Kidney glomerular epithelial cell (primary cell): Measurements from ENCODE around the gene MPZL1.
"Not testable (repeated sequence)": the region's sequence is repeated elsewhere in the genome, so short reads cannot be mapped to it uniquely, and the experiment has no call there.

Experiments used
- DNase-seq: peaks from one replicate; lab custom pipeline; 2025; lab: John Stamatoyannopoulos, UW

Gene MPZL1

DNA sequence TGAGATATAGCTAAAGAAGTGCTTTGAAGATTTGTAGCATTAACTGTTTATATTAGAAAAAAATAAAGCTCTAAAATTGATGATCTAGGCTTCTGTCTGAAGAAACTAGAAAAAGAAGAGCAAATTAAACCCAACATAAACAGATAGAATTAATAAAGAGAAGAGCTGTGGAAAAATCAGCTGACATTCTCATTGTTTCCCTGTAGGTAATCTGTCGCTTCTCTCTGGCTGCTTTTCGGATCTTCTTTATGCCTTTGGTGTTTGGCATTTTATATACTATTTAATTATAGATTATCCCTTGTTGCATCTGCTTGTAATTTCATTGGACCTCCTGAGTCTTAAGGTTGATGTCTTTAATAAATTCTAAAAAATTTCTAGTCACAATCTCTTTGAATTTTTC, 59.8 kb downstream of the MPZL1 start:
- DNase-seq: no peak

- no peak for DNase-seq
Observed at GRCh38 chr1:167782946-167783345, 61.2 kb downstream of the MPZL1 start.

GRCh38 chr1:167784876-167785550, 63.2 kb downstream of the MPZL1 start:
- DNase-seq: no peak

- no peak for DNase-seq
Observed at GRCh38 chr1:167786502-167786901, 64.7 kb downstream of the MPZL1 start.

- DNase-seq: no peak
Observed at GRCh38 chr1:167789501-167789900, 67.7 kb downstream of the MPZL1 start.

DNA sequence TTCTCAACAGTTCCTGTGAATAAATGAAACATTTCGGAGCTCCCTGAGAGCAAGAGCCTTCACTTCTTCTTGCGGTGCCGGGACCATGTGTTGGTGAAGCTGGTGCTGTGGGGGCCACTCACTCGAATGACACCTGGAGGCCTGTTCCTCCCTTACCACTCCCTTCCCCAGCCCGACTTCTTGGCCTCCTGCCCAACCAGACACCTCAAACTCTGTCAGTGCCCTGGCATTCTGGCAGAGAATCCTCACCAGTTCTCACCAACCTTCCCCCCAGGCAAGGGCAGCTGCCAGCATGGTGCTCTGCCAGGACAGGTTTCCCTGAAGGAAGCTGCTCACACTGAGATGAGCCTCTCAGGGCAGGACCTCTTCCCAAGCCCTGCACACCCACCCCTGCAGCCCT, 68.3 kb downstream of the MPZL1 start:
- no peak for DNase-seq

- peak; percentile 81 for DNase-seq
Observed at GRCh38 chr1:167791281-167792187, 69.8 kb downstream of the MPZL1 start.

DNA sequence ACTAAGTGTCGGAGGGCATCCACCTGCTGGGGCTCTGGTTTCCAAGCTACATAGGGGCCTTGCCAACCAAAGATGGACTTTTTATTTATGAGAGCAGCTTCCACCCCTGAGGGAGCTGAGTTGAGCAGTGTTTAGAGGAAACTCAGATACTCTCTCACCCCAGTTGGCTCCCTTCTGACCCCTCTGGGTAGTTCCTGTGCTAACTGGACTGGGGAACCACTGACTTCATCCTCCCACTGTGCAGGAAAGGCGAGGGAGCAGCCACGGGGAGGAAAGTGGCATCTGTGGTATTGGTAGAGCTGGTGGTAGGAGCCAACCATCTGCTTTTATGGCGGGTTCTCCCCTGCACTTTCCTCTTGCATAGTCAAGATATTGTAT, 70.4 kb downstream of the MPZL1 start:
- DNase-seq: no peak

GRCh38 chr1:167794043-167794442, 72.3 kb downstream of the MPZL1 start:
- DNase-seq: no peak

DNA sequence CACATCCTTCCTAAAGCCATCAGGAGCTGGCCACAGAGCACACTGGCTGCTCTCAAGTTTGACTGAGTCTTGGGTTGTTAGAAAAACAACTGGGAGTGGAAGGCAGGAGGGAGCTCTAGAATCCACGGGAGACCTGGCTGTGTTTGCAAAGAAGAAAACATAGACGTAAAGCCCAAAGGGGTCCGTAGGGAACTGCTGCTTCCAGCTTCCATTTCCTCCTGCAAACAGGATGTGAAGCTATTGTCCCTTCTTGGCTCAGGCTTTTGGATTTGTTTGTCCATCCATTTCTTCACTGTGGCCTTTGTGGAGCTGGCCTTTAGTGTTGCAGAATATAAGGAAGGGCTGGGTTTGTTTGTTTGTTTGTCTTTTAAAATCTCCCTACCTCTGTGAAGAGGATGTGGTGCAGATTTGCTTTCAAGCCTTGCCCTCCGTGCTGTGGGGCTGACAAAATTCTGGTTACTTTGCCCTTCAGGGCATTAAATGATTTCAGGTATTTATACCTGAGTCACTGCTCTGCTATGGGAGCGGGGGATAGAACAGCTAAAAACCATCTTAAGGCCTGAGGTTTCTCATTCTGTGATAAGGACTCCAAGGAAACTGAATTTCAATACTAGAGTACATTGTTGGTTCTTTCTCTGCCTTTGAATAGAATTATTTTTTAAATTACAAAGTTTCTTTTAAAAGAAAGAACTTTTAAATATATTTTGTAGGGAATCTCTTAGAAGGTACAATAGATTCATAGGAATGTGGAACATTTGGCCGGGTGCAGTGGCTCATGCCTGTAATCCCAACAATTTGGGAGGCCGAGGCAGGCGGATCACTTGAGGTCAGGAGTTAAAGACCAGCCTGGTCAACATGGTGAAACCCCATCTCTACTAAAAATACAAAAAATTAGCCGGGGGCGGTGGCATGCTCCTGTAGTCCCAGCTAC, 74.3 kb downstream of the MPZL1 start:
- DNase-seq: peak; percentile 35

DNA sequence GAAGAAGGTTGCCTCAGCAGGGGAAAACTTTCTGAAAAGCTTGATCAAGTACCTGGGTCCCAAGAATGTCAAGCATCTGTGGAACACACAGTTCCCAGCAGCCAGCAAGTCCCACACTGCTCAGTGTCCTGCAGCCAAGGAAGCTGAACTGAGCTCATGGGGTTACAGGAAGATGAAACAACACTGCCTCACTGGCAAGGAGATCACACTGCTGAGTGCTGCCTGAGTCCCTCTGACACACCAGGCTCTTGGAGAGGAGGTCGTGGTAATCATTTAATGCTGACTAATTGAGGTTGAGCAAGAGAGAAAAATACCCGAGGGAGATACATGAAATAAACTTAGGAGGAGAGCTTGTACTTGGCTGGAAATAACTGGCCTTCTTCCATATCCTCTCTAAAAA, 75.2 kb downstream of the MPZL1 start:
- peak; percentile 97 for DNase-seq

- DNase-seq: no peak
Observed at GRCh38 chr1:167798952-167799351, 77.2 kb downstream of the MPZL1 start.

GRCh38 chr1:167799747-167800146, 78.0 kb downstream of the MPZL1 start:
- DNase-seq: no peak

DNA sequence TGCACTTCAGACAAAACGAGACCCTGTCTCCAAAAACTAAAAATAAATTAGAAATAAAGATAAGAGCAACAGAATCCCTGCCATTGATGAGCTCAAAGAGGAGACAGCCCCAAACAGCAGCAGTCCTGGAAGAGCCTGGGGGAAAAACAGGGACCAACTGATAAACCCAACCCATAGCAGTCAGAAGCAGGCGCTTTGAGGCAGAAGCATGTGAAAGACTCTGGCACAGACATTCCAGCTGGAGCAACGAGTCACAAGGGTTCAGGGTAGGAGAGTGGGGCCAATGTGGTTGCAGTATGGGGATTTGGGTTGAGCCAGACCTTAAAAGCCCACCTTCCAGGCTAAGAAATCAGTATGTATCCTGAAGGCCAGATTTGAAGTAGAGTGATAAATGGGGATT, 78.5 kb downstream of the MPZL1 start:
- no peak for DNase-seq

- DNase-seq: no peak
Observed at GRCh38 chr1:167802235-167802634, 80.5 kb downstream of the MPZL1 start.

- DNase-seq: peak; percentile 88
Observed at GRCh38 chr1:167803358-167804207, 81.8 kb downstream of the MPZL1 start.

GRCh38 chr1:167805041-167805556, 83.3 kb downstream of the MPZL1 start:
- DNase-seq: no peak

- not testable (repeated sequence) for DNase-seq
Observed at GRCh38 chr1:167806235-167806634, 84.5 kb downstream of the MPZL1 start.

GRCh38 chr1:167806676-167807075, 84.9 kb downstream of the MPZL1 start:
- not testable (repeated sequence) for DNase-seq

DNA sequence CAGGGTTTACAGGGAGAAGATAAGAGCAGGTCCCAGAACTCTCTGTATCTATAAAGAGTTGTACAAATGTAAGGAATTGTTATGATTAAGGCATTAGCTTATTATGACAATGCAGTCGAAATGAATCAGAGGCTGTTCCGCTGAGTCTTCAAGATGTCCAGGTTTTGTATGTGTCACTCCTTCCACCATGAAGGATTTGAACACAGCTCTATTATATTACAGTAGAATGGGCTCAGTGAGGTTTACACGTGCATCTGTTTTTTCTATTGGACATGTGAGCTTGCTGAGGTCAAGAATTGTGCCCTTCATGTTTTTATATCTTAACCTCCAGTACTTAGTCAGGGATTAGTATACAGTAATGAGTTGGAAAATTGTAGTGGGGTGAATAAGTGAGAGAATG, 86.3 kb downstream of the MPZL1 start:
- DNase-seq: no peak

- no peak for DNase-seq
Observed at GRCh38 chr1:167808690-167809089, 86.9 kb downstream of the MPZL1 start.
